DOHH2 (cell line): Measurements from ENCODE around the gene SLC8A1.

Experiments used
- EZH2phosphoT487 ChIP-seq: fragments of 200-600 bp; sonication (generic); IDR thresholded peaks from 2 replicates; pipeline ENCODE4 v1.6.1; 2017; ENCODE audit warnings: borderline replicate concordance, mild to moderate bottlenecking, antibody characterized with exemption, low read length, moderate library complexity, mixed read lengths
- TF ChIP-seq, protein P1 (sequence below): fragments of 200-600 bp; sonication (generic); IDR thresholded peaks from one replicate; pipeline ENCODE4 v1.5.1; 2014; ENCODE audit warnings: antibody characterized with exemption, mild to moderate bottlenecking, low read depth, low read length; ENCODE audit not compliant: poor library complexity, severe bottlenecking

DNA sequence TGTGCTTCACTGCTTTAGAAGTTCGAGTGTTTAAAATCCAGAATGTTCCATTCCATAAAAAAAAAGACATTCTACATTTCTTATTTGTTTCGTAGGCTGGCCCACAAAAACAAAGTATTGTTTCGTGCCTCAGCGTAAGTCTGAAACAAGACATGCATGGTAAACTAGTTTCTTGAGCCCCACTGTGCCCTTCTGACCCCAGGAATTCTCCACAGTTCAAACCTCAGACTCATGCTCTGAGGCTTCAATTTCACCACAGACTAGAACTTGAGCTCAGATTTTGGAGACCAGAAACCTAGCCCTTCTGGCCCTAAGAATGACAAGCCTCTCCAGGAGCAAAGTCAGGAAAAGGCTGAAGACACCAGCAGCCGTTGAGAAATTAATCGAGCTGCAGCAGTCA is 151.5 kb downstream of the SLC8A1 start:
- TF ChIP-seq, protein P1, sequence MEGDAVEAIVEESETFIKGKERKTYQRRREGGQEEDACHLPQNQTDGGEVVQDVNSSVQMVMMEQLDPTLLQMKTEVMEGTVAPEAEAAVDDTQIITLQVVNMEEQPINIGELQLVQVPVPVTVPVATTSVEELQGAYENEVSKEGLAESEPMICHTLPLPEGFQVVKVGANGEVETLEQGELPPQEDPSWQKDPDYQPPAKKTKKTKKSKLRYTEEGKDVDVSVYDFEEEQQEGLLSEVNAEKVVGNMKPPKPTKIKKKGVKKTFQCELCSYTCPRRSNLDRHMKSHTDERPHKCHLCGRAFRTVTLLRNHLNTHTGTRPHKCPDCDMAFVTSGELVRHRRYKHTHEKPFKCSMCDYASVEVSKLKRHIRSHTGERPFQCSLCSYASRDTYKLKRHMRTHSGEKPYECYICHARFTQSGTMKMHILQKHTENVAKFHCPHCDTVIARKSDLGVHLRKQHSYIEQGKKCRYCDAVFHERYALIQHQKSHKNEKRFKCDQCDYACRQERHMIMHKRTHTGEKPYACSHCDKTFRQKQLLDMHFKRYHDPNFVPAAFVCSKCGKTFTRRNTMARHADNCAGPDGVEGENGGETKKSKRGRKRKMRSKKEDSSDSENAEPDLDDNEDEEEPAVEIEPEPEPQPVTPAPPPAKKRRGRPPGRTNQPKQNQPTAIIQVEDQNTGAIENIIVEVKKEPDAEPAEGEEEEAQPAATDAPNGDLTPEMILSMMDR = no peak
- TF ChIP-seq EZH2phosphoT487 = no peak
